H9 (cell line): Measurements from ENCODE around the gene TEX51. TPM values are rescaled to one million over a fixed set of nuclear protein-coding genes. Genes with fewer than 3 reads are reported as not detected.
A peak's percentile ranks its signal among the peaks of the same experiment; 100 is the strongest.

ENCODE experiments used
- DNase-seq: peaks from one replicate; pipeline ENCODE4 v3.0.0-alpha.2; 2017
- H2AFZ ChIP-seq: one replicate; pipeline ENCODE4 v1.6.1; 2013; ENCODE audit warnings: mild to moderate bottlenecking, low read length, control low read depth, moderate library complexity
- H2AK5ac ChIP-seq: 2 replicates; pipeline ENCODE4 v1.6.1; 2013; ENCODE audit warnings: low read length, control low read depth, mixed read lengths; ENCODE audit not compliant: insufficient read length
- H2BK120ac ChIP-seq: one replicate; pipeline ENCODE4 v1.6.1; 2013; ENCODE audit warnings: low read depth, mild to moderate bottlenecking, low read length, control low read depth, inconsistent platforms; ENCODE audit not compliant: poor library complexity, severe bottlenecking
- H2BK12ac ChIP-seq: 2 replicates; pipeline ENCODE4 v1.6.1; 2013; ENCODE audit warnings: low read length, control low read depth, mixed read lengths, low read depth; ENCODE audit not compliant: insufficient read length
- H2BK15ac ChIP-seq: 2 replicates; pipeline ENCODE4 v1.6.1; 2013; ENCODE audit warnings: low read depth, low read length, control low read depth
- H2BK20ac ChIP-seq: one replicate; pipeline ENCODE4 v1.6.1; 2013; ENCODE audit warnings: low read depth, mild to moderate bottlenecking, low read length, control low read depth, inconsistent platforms; ENCODE audit not compliant: poor library complexity, severe bottlenecking
- H2BK5ac ChIP-seq: 2 replicates; pipeline ENCODE4 v1.6.1; 2013; ENCODE audit warnings: low read length, control low read depth, mixed read lengths; ENCODE audit not compliant: insufficient read length
- H3K14ac ChIP-seq: 2 replicates; pipeline ENCODE4 v1.6.1; 2013; ENCODE audit warnings: low read length, control low read depth; ENCODE audit not compliant: insufficient read depth
- H3K18ac ChIP-seq: 2 replicates; pipeline ENCODE4 v1.6.1; 2013; ENCODE audit warnings: low read depth, mild to moderate bottlenecking, mixed read lengths, low read length, control low read depth; ENCODE audit not compliant: insufficient read length
- H3K23ac ChIP-seq: 2 replicates; pipeline ENCODE4 v1.6.1; 2013; ENCODE audit warnings: low read length, control low read depth, mixed read lengths, low read depth; ENCODE audit not compliant: insufficient read length
- H3K23me2 ChIP-seq: 2 replicates; pipeline ENCODE4 v1.6.1; 2013; ENCODE audit warnings: low read depth, mild to moderate bottlenecking, mixed read lengths, low read length, control low read depth; ENCODE audit not compliant: insufficient read length, poor library complexity, severe bottlenecking
- H3K27ac ChIP-seq: 2 replicates; pipeline ENCODE4 v1.5.1; 2013; ENCODE audit warnings: low read length, control low read depth, mixed read lengths, low read depth; ENCODE audit not compliant: insufficient read length
- H3K27me3 ChIP-seq: 2 replicates; pipeline ENCODE4 v1.6.1; 2013; ENCODE audit warnings: low read length, control low read depth, inconsistent platforms; ENCODE audit not compliant: insufficient read depth
- H3K4ac ChIP-seq: 2 replicates; pipeline ENCODE4 v1.6.1; 2013; ENCODE audit warnings: low read depth, mild to moderate bottlenecking, control low read depth, inconsistent platforms, low read length, moderate library complexity
- H3K4me1 ChIP-seq: 2 replicates; pipeline ENCODE4 v1.6.1; 2013; ENCODE audit warnings: low read length, control low read depth, inconsistent platforms; ENCODE audit not compliant: insufficient read depth
- H3K4me2 ChIP-seq: 2 replicates; pipeline ENCODE4 v1.6.1; 2013; ENCODE audit warnings: low read length, control low read depth, mixed read lengths; ENCODE audit not compliant: insufficient read length, insufficient read depth
- H3K56ac ChIP-seq: 2 replicates; pipeline ENCODE4 v1.6.1; 2013; ENCODE audit warnings: low read depth, mild to moderate bottlenecking, mixed read lengths, low read length, control low read depth; ENCODE audit not compliant: insufficient read length
- H3K79me1 ChIP-seq: 2 replicates; pipeline ENCODE4 v1.6.1; 2013; ENCODE audit warnings: low read depth, mild to moderate bottlenecking, moderate library complexity, low read length, control low read depth, inconsistent platforms; ENCODE audit not compliant: insufficient read depth, poor library complexity, severe bottlenecking
- H3K79me2 ChIP-seq: 2 replicates; pipeline ENCODE4 v1.6.1; 2013; ENCODE audit warnings: low read length, control low read depth, inconsistent platforms; ENCODE audit not compliant: insufficient read depth
- H3K9ac ChIP-seq: 2 replicates; pipeline ENCODE4 v1.6.1; 2013; ENCODE audit warnings: low read length, control low read depth, mixed read lengths; ENCODE audit not compliant: insufficient read length; ENCODE audit errors: extremely low read depth
- H3K9me3 ChIP-seq: one replicate; pipeline ENCODE4 v1.6.1; 2013; ENCODE audit warnings: low read depth, low read length, inconsistent platforms; ENCODE audit not compliant: control insufficient read depth
- H3T11ph ChIP-seq: one replicate; pipeline ENCODE4 v1.6.1; 2013; ENCODE audit warnings: mild to moderate bottlenecking, low read length, control low read depth, inconsistent platforms
- H4K20me1 ChIP-seq: one replicate; pipeline ENCODE4 v1.6.1; 2013; ENCODE audit not compliant: control insufficient read depth, insufficient read length, insufficient read depth
- H4K5ac ChIP-seq: 2 replicates; pipeline ENCODE4 v1.6.1; 2013; ENCODE audit warnings: low read depth, mild to moderate bottlenecking, mixed read lengths, low read length, control low read depth; ENCODE audit not compliant: insufficient read length
- H4K8ac ChIP-seq: replicated peaks from 2 replicates; pipeline ENCODE4 v1.6.1; 2013; ENCODE audit warnings: low read length, control low read depth, mixed read lengths, low read depth; ENCODE audit not compliant: insufficient read length
- H4K91ac ChIP-seq: 2 replicates; pipeline ENCODE4 v1.6.1; 2013; ENCODE audit warnings: low read depth, mild to moderate bottlenecking, moderate library complexity, mixed read lengths, low read length, control low read depth; ENCODE audit not compliant: insufficient read length
- H3K27ac Mint-ChIP-seq, 3 experiments: 2 replicates in 2 of 3; 3 replicates in 1 of 3; pipeline ENCODE4 v1.8.0; 2020 to 2021; ENCODE audit warnings: mixed read lengths in 3 of 3, mild to moderate bottlenecking in 1 of 3, moderate library complexity in 1 of 3
- H3K27me3 Mint-ChIP-seq: 2 replicates; pipeline ENCODE4 v1.8.0; 2021; ENCODE audit warnings: low read depth, mild to moderate bottlenecking, moderate library complexity, mixed read lengths
- H3K36me3 Mint-ChIP-seq, 3 experiments: 2 replicates in 2 of 3; 3 replicates in 1 of 3; pipeline ENCODE4 v1.8.0; 2020 to 2021; ENCODE audit warnings: low read depth in 3 of 3, mixed read lengths in 3 of 3; ENCODE audit not compliant: insufficient read depth in 1 of 3
- H3K4me1 Mint-ChIP-seq, 2 experiments: 2 replicates each; pipeline ENCODE4 v1.8.0; 2020; ENCODE audit warnings: mixed read lengths in 2 of 2
- H3K4me3 Mint-ChIP-seq, 2 experiments: 2 replicates in 1 of 2; 3 replicates in 1 of 2; pipeline ENCODE4 v1.8.0; 2020 to 2021; ENCODE audit warnings: mild to moderate bottlenecking in 2 of 2, mixed read lengths in 2 of 2, moderate library complexity in 1 of 2
- H3K9me3 Mint-ChIP-seq, 2 experiments: 2 replicates in 1 of 2; 3 replicates in 1 of 2; pipeline ENCODE4 v1.8.0; 2020; ENCODE audit warnings: mild to moderate bottlenecking in 2 of 2, mixed read lengths in 2 of 2, moderate library complexity in 1 of 2
- CTCF ChIP-seq: fragments of 200-600 bp; sonication (generic); conservative IDR thresholded peaks from 3 replicates; pipeline ENCODE4 v1.8.0; 2021; ENCODE audit warnings: antibody characterized with exemption, mild to moderate bottlenecking
- WGBS: extraction: QIAGEN DNeasy Blood & Tissue Kit; methylation state at CpG from one replicate; pipeline ENCODE4 v1.1.7; 2013; ENCODE audit warnings: missing lambda C conversion rate, low lambda C conversion rate, mixed read lengths; ENCODE audit not compliant: insufficient read length; ENCODE audit errors: extremely low coverage; 5-methylcytosine and 5-hydroxymethylcytosine counted together
- total RNA-seq: library from RNA; stranded (reverse); gene quantifications from 2 replicates; pipeline ENCODE4 v1.2.1, GENCODE V29; 2021

The TEX51 gene
- total RNA-seq, 1 experiment from 2014 or later = not detected

- Mint-ChIP-seq H3K27ac (no peak overlapping the region), H3K4me1 (peaks cover 9 to 11% of the 10 kb centered on the region in 2 experiments), H3K36me3 (peaks cover 2 to 6% (median 5%) of the 10 kb centered on the region in 3 experiments; a peak in 5 of 7 replicates), H3K4me3 (no peak overlapping the region), H3K9me3 (peaks cover 5 to 7% of the 10 kb centered on the region in 2 experiments), H3K27me3 (peaks cover 4% of the 10 kb centered on the region)
- Histone ChIP-seq H2BK20ac (no peak overlapping the region), H4K8ac (no peak overlapping the region), H3K79me2 (no peaks in the 10 kb centered on the region), H3K27ac (no peak overlapping the region), H4K20me1 (no peaks in the 10 kb centered on the region), H4K5ac (no peak overlapping the region), H3T11ph (no peak overlapping the region), H2AFZ (no peak overlapping the region), H2BK5ac (no peak overlapping the region), H2BK12ac (no peak overlapping the region), H3K9me3 (no peaks in the 10 kb centered on the region), H3K27me3 (no peaks in the 10 kb centered on the region), H3K14ac (no peak overlapping the region; the same call in 1 of the 2 replicates), H2AK5ac (no peak overlapping the region), H4K91ac (no peak overlapping the region), H3K9ac (no peak overlapping the region), H2BK15ac (no peak overlapping the region), H3K18ac (no peak overlapping the region), H3K79me1 (no peaks in the 10 kb centered on the region), H3K23ac (no peak overlapping the region), H3K23me2 (no peaks in the 10 kb centered on the region), H3K56ac (no peak overlapping the region), H3K4me1 (peaks cover 4% of the 10 kb centered on the region; the same call in 1 of the 2 replicates), H3K4me2 (no peak overlapping the region), H3K4ac (no peak overlapping the region), H2BK120ac (no peak overlapping the region)
- DNase-seq = peak; percentile 13
- WGBS = no CpG with 5 or more reads among the region's 7 CpGs
- no peak for TF ChIP-seq CTCF
These were observed 18.4 kb upstream of the TEX51 start for GRCh38 chr2:126880324-126880723.
